ENCODE data around the gene RAD51B. TPM values are rescaled to one million over a fixed set of nuclear protein-coding genes. Genes with fewer than 3 reads are reported as not detected.

Gene RAD51B
- total RNA-seq, 6 experiments from 2014 or later: 2.7 to 5.8 (median 4.3) TPM

- ATAC-seq: peak in 3 of 4 donors; percentile 21 to 37 (median 34)
- no peak for DNase-seq
- WGBS (ENCODE audit: insufficient coverage, low coverage, low lambda C conversion rate, missing lambda C conversion rate): 46% methylated on average over 3 of the region's 3 CpGs
These were observed 426.7 kb downstream of the RAD51B start for GRCh38 chr14:68246074-68246785.

GRCh38 chr14:68246786-68247105, 427.2 kb downstream of the RAD51B start:
- no peak for DNase-seq
- intact Hi-C loops (cut with DNase I): loop anchor here in 1 of 2 donors (5.0 to 10.0 kb wide), 2 partner anchors 52 to 571 kb away; no protein-coding TSS in a partner anchor
- Histone ChIP-seq H3K36me3 (no peaks in the 10 kb centered on the region), H3K4me3 (no peak overlapping the region), H3K27ac (peak overlapping the region; percentile 66 to 77 (median 72)), H3K9me3 (no peaks in the 10 kb centered on the region), H3K4me1 (peaks cover 0 to 45% (median 15%) of the 10 kb centered on the region in 4 donors), H3K27me3 (no peaks in the 10 kb centered on the region)
- WGBS (ENCODE audit: insufficient coverage, low coverage, low lambda C conversion rate, missing lambda C conversion rate): 16% methylated on average over 2 of the region's 2 CpGs
- no peak for TF ChIP-seq POLR2A (IDR thresholded peaks at IDR 0.05)
- no peak for TF ChIP-seq CTCF (IDR thresholded peaks at IDR 0.05)
- peak in 3 of 4 donors; percentile 4 to 20 (median 12) for ATAC-seq

More at GRCh38 chr14:68246074-68246785, 426.7 kb downstream of the RAD51B start:
- Histone ChIP-seq H3K36me3 (no peaks in the 10 kb centered on the region), H3K9me3 (no peaks in the 10 kb centered on the region), H3K27me3 (no peaks in the 10 kb centered on the region), H3K4me1 (peaks cover 0 to 45% (median 15%) of the 10 kb centered on the region in 4 donors), H3K4me3 (no peak overlapping the region), H3K27ac (peak overlapping the region; percentile 66 to 77 (median 72))
- intact Hi-C loops (cut with DNase I): loop anchor here in 1 of 2 donors (5.0 to 10.0 kb wide), 2 partner anchors 51 to 571 kb away; no protein-coding TSS in a partner anchor
- TF ChIP-seq POLR2A (IDR thresholded peaks at IDR 0.05): no peak
- no peak for TF ChIP-seq CTCF (IDR thresholded peaks at IDR 0.05)

GRCh38 chr14:68247274-68247673, 427.7 kb downstream of the RAD51B start:
- Histone ChIP-seq H3K4me1 (peaks cover 0 to 45% (median 15%) of the 10 kb centered on the region in 4 donors), H3K4me3 (no peak overlapping the region), H3K27me3 (no peaks in the 10 kb centered on the region), H3K27ac (peak overlapping the region; percentile 66 to 77 (median 72)), H3K9me3 (no peaks in the 10 kb centered on the region), H3K36me3 (no peaks in the 10 kb centered on the region)
- peak in 2 of 4 donors; percentile 7 to 13 for ATAC-seq
- DNase-seq: no peak
- WGBS (ENCODE audit: insufficient coverage, low coverage, low lambda C conversion rate, missing lambda C conversion rate): 43% methylated on average over 3 of the region's 3 CpGs
- intact Hi-C loops (cut with DNase I): loop anchor here in 1 of 2 donors (5.0 to 10.0 kb wide), 2 partner anchors 52 to 570 kb away; no protein-coding TSS in a partner anchor
- TF ChIP-seq POLR2A (IDR thresholded peaks at IDR 0.05): no peak
- no peak for TF ChIP-seq CTCF (IDR thresholded peaks at IDR 0.05)

GRCh38 chr14:68247676-68248268, 428.2 kb downstream of the RAD51B start:
- WGBS (ENCODE audit: insufficient coverage, low coverage, low lambda C conversion rate, missing lambda C conversion rate): 12% methylated on average over 4 of the region's 4 CpGs
- Histone ChIP-seq H3K4me1 (peaks cover 0 to 45% (median 15%) of the 10 kb centered on the region in 4 donors), H3K27me3 (no peaks in the 10 kb centered on the region), H3K4me3 (no peak overlapping the region), H3K9me3 (no peaks in the 10 kb centered on the region), H3K36me3 (no peaks in the 10 kb centered on the region), H3K27ac (peak overlapping the region; percentile 66 to 77 (median 72))
- TF ChIP-seq CTCF (IDR thresholded peaks at IDR 0.05) (no peak), POLR2A (IDR thresholded peaks at IDR 0.05) (no peak)
- ATAC-seq: peak; percentile 70 to 83 (median 78)
- intact Hi-C loops (cut with DNase I): loop anchor here in 1 of 2 donors (5.0 to 10.0 kb wide), 2 partner anchors 53 to 570 kb away; no protein-coding TSS in a partner anchor
- peak in 1 of 3 donors; percentile 63 for DNase-seq
